Stomach (tissue), 4 donors: ENCODE measurements around the gene CLCA2.
A peak's percentile ranks its signal among the peaks of the same experiment; 100 is the strongest.

Experiments used
- CTCF ChIP-seq, 7 experiments: fragments of 450-650 bp in 4 of 7; fragments of 200-600 bp in 3 of 7; sonication (generic) in 3 of 7; IDR thresholded peaks; one replicate each; pipeline ENCODE4 v1.5.1; 2016 to 2019; ENCODE audit warnings: antibody characterized with exemption in 7 of 7, control low read depth in 2 of 7, mild to moderate bottlenecking in 1 of 7
- EP300 ChIP-seq: sonication (generic); formaldehyde crosslinking; IDR thresholded peaks from one replicate; pipeline ENCODE4 v1.6.1; 2017; ENCODE audit warnings: antibody characterized with exemption
- POLR2A ChIP-seq, 4 donors: fragments of 450-650 bp; IDR thresholded peaks; one replicate each; pipeline ENCODE4 v1.6.1; 2016; ENCODE audit warnings: antibody characterized with exemption in 4 of 4, control low read depth in 2 of 4, mild to moderate bottlenecking in 1 of 4, moderate library complexity in 1 of 4
- POLR2AphosphoS5 ChIP-seq, 3 donors: sonication (generic); formaldehyde crosslinking; IDR thresholded peaks; one replicate each; pipeline ENCODE4 v1.6.1; 2016; ENCODE audit warnings: antibody characterized with exemption in 3 of 3

DNA sequence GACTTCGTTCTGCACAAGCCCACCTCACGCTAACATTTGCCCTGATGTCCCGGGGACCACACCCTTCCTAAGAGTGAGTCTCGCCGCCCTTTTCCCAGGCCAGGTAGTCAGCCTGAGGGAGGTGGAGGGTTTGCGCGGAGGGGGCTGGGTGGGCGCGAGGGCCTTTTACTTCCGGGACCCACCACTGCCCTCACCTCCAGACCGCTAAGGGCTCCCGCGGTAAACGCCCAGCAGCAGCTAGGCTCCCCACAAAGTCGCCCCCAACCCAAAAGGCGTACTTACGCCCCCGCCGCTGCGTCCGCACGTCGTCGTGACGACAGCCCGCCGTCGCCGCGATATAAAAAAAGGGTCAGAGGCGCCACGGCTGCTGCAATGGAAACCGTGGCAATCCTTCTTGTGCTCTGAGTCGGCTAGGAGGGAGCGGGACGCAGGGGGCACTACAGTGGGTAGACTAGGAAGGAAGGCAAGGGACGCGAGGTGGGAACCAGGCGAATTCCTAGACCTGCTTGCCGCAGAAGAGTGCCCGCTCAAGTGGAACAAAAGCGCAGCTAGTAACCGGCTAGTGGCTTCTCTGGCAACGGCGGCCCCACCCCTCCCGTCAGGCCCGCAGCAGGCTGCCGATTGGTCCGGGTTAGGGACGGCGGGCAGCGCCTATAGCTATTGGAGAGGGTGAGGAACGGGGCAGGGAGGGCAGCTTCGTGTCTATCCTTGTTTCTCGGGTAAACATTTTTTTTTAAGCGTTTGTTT lies 28.0 kb upstream of the CLCA2 start, which contains the start of gene ODF2L:
- no peak for TF ChIP-seq CTCF (IDR thresholded peaks at IDR 0.05)
- TF ChIP-seq POLR2A (IDR thresholded peaks at IDR 0.05) = no peak
- peak; percentile 48 to 70 (median 69) for TF ChIP-seq POLR2AphosphoS5 (IDR thresholded peaks at IDR 0.05)
- TF ChIP-seq EP300 = no peak
